Mammary epithelial cell (primary cell): ENCODE results near the gene DDX56.

Experiments used
- CTCF ChIP-seq, 2 donors: IDR thresholded peaks in 1 of 2; conservative IDR thresholded peaks in 1 of 2; 2 replicates each; pipeline ENCODE4 v1.5.1; 2011 to 2012; ENCODE audit warnings: inconsistent platforms in 2 of 2, low read length in 2 of 2, mild to moderate bottlenecking in 2 of 2, control low read depth in 1 of 2, low read depth in 1 of 2; ENCODE audit not compliant: insufficient read depth in 1 of 2; ENCODE audit errors: extremely low read depth in 1 of 2
- EZH2 ChIP-seq: IDR thresholded peaks from 2 replicates; pipeline ENCODE4 v1.6.1; 2012; ENCODE audit warnings: low read length, inconsistent platforms, borderline replicate concordance

DNA sequence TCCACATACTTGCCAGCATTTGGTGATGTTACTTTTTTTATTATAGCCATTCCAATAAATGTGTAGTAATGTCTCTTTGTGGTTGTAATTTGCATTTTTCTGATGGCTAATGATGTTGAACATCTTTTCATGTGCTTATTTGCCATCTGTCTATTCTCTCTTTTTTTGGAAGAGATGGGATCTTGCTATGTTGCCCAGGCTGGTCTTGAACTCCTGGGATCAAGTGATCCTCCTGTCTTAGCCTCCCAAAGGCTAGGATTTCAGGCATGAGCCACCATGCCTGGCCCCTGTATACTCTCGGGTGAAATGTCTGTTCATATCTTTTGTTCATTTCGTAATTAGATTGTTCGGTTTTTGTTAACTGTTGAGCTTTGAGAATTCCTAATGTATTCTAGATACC, 36.1 kb upstream of the DDX56 start:
- TF ChIP-seq CTCF (conservative IDR thresholded peaks at IDR 0.05 in 1 of 2, IDR thresholded peaks at IDR 0.05 in 1 of 2; ENCODE audit: extremely low read depth in 1 of 2, insufficient read depth in 1 of 2, low read depth in 1 of 2, low read length in 2 of 2) (no peak), EZH2 (no peak)
